Measurements from ENCODE around the gene CLSTN2.

DNA sequence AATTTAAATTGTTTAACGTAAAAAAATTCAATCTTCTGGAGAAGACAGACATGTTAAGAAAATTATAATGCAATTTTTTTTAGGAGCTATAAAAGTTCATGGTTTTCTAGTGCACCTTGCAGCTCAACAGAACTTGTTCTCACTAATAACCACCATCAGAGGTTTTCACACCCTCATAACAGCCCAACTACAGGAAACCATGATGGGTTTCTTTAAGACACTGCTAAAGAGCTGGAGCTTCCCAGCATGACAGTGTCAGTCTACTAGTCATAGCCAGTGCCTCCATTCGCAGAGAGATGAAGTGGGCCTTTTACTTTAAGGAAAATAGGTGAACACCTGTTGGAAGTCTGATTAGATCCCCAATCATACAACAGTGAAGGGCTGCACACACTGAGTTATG is 518.8 kb downstream of the CLSTN2 start:
- no peak for TF ChIP-seq EGR1 (IDR thresholded peaks at IDR 0.05; ENCODE audit: low read depth)
- TF ChIP-seq, protein P1, sequence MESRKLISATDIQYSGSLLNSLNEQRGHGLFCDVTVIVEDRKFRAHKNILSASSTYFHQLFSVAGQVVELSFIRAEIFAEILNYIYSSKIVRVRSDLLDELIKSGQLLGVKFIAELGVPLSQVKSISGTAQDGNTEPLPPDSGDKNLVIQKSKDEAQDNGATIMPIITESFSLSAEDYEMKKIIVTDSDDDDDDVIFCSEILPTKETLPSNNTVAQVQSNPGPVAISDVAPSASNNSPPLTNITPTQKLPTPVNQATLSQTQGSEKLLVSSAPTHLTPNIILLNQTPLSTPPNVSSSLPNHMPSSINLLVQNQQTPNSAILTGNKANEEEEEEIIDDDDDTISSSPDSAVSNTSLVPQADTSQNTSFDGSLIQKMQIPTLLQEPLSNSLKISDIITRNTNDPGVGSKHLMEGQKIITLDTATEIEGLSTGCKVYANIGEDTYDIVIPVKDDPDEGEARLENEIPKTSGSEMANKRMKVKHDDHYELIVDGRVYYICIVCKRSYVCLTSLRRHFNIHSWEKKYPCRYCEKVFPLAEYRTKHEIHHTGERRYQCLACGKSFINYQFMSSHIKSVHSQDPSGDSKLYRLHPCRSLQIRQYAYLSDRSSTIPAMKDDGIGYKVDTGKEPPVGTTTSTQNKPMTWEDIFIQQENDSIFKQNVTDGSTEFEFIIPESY (IDR thresholded peaks at IDR 0.05; ENCODE audit: extremely low read depth, insufficient replicate concordance, low read length), result no peak
- no peak for TF ChIP-seq SIN3A (IDR thresholded peaks at IDR 0.05; ENCODE audit: low read depth)
- TF ChIP-seq POLR2A (IDR thresholded peaks at IDR 0.05; ENCODE audit: borderline replicate concordance, extremely low read depth, insufficient read depth, insufficient read length), result no peak
- TF ChIP-seq, protein P2, sequence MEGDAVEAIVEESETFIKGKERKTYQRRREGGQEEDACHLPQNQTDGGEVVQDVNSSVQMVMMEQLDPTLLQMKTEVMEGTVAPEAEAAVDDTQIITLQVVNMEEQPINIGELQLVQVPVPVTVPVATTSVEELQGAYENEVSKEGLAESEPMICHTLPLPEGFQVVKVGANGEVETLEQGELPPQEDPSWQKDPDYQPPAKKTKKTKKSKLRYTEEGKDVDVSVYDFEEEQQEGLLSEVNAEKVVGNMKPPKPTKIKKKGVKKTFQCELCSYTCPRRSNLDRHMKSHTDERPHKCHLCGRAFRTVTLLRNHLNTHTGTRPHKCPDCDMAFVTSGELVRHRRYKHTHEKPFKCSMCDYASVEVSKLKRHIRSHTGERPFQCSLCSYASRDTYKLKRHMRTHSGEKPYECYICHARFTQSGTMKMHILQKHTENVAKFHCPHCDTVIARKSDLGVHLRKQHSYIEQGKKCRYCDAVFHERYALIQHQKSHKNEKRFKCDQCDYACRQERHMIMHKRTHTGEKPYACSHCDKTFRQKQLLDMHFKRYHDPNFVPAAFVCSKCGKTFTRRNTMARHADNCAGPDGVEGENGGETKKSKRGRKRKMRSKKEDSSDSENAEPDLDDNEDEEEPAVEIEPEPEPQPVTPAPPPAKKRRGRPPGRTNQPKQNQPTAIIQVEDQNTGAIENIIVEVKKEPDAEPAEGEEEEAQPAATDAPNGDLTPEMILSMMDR (IDR thresholded peaks at IDR 0.05 in 2 of 3, conservative IDR thresholded peaks at IDR 0.05 in 1 of 3; ENCODE audit: borderline replicate concordance in 1 of 3, insufficient read depth in 1 of 3, low read depth in 2 of 3, low read length in 2 of 3), result no peak
- TF ChIP-seq EZH2 (IDR thresholded peaks at IDR 0.05), result no peak
- TF ChIP-seq RAD21 (IDR thresholded peaks at IDR 0.05; ENCODE audit: low read depth), result no peak
- no peak for TF ChIP-seq TCF7L2 (IDR thresholded peaks at IDR 0.05; ENCODE audit: borderline replicate concordance, extremely low read depth, insufficient read depth, insufficient read length)
- TF ChIP-seq, protein P3, sequence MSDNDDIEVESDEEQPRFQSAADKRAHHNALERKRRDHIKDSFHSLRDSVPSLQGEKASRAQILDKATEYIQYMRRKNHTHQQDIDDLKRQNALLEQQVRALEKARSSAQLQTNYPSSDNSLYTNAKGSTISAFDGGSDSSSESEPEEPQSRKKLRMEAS (IDR thresholded peaks at IDR 0.05), result no peak
- TF ChIP-seq, protein P4, sequence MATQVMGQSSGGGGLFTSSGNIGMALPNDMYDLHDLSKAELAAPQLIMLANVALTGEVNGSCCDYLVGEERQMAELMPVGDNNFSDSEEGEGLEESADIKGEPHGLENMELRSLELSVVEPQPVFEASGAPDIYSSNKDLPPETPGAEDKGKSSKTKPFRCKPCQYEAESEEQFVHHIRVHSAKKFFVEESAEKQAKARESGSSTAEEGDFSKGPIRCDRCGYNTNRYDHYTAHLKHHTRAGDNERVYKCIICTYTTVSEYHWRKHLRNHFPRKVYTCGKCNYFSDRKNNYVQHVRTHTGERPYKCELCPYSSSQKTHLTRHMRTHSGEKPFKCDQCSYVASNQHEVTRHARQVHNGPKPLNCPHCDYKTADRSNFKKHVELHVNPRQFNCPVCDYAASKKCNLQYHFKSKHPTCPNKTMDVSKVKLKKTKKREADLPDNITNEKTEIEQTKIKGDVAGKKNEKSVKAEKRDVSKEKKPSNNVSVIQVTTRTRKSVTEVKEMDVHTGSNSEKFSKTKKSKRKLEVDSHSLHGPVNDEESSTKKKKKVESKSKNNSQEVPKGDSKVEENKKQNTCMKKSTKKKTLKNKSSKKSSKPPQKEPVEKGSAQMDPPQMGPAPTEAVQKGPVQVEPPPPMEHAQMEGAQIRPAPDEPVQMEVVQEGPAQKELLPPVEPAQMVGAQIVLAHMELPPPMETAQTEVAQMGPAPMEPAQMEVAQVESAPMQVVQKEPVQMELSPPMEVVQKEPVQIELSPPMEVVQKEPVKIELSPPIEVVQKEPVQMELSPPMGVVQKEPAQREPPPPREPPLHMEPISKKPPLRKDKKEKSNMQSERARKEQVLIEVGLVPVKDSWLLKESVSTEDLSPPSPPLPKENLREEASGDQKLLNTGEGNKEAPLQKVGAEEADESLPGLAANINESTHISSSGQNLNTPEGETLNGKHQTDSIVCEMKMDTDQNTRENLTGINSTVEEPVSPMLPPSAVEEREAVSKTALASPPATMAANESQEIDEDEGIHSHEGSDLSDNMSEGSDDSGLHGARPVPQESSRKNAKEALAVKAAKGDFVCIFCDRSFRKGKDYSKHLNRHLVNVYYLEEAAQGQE (IDR thresholded peaks at IDR 0.05; ENCODE audit: low read depth), result no peak
- TF ChIP-seq ZFX (IDR thresholded peaks at IDR 0.05), result no peak

Data from HCT116 (cell line).